NCI-H774 (cell line): ENCODE results near the gene MMP7.
"Not testable (repeated sequence)": the region's sequence is repeated elsewhere in the genome, so short reads cannot be mapped to it uniquely, and the experiment has no call there.

ENCODE experiments used
- DNase-seq: peaks from one replicate; lab custom pipeline; 2025; lab: John Stamatoyannopoulos, UW

Gene MMP7

DNA sequence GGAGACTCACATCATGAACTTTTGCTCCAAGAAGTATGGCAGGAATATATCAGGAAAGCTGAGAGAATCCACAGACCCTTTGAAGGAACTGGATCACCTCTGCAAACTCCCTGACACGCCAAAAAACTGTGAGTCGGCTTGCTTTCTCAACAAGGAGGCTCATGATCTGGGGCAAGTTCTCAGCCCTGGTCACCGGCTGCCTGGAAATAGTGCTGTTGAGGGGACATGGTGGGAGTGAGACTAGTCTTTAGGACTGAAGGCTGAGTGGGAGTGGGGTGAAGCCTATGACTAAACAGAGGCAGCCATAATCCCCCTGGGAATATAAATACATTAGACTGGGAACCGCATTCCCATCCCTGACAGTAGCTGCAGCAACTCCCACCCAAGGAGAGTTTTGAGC is 8.4 kb upstream of the MMP7 start:
- DNase-seq, result no peak

- DNase-seq, result no peak
These were observed 3.8 kb upstream of the MMP7 start for GRCh38 chr11:102534261-102534872.

GRCh38 chr11:102528618-102529017 is 1.9 kb downstream of the MMP7 start:
- DNase-seq, result no peak

DNA sequence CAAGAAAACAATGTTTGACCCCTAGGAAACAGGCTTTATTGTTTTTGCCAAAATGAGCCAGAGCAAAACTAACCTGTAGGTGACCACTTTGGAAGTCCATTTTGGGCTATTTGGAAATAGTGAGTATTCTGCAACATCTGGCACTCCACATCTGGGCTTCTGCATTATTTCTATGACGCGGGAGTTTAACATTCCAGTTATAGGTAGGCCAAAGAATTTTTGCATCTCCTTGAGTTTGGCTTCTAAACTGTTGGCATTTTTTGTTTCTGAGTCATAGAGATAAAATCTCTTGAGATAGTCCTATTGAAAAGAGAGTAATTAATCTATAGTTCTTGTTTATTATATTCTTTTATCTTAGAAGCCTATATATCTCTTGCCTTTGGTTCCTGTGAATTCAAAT is 2.9 kb downstream of the MMP7 start:
- DNase-seq, result no peak

- DNase-seq, result no peak
These were observed 3.5 kb downstream of the MMP7 start for GRCh38 chr11:102527041-102527440.

- DNase-seq, result no peak
These were observed 6.7 kb downstream of the MMP7 start for GRCh38 chr11:102523887-102524286.

DNA sequence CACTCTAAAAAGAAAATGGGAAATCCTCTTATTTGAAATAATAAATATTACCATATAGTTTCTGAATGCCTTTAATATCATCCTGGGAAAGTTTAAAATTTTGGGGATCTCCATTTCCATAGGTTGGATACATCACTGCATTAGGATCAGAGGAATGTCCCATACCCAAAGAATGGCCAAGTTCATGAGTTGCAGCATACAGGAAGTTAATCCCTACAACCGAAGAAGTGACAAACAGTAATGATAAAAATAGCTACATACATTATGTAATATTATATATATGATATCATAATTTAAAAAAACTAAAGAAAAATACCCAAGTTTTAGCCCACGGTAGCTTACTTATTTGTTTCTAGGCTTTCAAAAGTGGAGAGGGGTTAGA is 7.4 kb downstream of the MMP7 start:
- no peak for DNase-seq

GRCh38 chr11:102522312-102523188 is 8.0 kb downstream of the MMP7 start:
- no peak for DNase-seq

GRCh38 chr11:102521121-102521520 is 9.4 kb downstream of the MMP7 start:
- DNase-seq, result no peak

DNA sequence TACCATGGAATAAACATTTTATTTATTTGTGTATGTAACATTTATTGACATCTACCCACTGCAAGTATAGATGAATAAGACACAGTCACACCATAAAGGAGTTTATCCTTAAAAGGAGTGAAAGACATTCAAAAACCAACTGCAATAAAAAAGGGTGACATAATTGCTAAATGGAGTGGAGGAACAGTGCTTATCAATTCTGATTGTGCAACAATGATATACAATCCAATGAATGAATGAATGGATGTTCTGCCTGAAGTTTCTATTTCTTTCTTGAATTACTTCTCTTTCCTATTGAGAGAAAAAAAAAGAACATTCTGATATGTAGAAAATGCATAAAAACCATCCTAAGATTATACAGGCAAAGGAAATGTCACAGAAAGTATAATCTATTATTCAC is 10.0 kb downstream of the MMP7 start:
- no peak for DNase-seq

- no peak for DNase-seq
These were observed 12.1 kb downstream of the MMP7 start for GRCh38 chr11:102518296-102519094.

- no peak for DNase-seq
These were observed 12.9 kb downstream of the MMP7 start for GRCh38 chr11:102517670-102518069.

DNA sequence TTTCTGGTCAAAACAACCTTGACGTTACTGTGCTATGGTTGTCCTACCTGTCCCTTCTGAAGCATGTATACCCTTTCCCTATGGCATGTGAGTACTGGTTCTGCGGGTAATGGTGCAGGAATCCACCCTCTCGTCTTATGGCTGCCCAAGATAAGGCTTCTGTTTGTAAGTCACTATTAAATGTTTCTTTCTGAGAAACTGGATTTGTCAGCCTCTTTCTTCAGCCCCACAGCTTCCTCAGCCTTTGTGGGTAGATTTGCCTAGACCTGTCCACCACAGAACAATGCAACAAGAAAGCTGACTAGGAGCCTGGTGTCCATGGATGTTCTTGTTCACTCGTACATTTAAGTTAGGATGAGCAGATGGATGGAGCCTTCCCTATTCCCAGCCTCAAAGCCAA is 14.4 kb downstream of the MMP7 start:
- DNase-seq, result no peak

DNA sequence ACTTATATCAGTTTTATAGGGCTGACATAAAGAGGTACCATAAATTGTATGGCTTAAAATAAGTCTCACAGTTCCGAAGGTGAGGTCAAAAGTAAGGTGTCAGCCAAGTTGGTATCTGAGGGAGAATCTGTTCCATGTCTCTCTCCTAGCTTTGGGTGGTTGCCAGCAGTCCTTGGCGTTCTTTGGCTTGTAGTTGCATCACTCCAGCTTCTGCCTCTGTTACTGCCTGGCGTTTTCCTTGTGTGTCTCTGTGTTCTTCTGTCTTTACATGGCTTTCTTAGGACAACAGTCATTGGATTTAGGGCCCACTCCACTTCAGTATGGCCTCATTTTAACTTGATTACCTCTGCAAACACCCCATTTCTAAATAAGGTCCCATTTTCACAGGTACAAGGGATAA is 16.7 kb downstream of the MMP7 start:
- no peak for DNase-seq

DNA sequence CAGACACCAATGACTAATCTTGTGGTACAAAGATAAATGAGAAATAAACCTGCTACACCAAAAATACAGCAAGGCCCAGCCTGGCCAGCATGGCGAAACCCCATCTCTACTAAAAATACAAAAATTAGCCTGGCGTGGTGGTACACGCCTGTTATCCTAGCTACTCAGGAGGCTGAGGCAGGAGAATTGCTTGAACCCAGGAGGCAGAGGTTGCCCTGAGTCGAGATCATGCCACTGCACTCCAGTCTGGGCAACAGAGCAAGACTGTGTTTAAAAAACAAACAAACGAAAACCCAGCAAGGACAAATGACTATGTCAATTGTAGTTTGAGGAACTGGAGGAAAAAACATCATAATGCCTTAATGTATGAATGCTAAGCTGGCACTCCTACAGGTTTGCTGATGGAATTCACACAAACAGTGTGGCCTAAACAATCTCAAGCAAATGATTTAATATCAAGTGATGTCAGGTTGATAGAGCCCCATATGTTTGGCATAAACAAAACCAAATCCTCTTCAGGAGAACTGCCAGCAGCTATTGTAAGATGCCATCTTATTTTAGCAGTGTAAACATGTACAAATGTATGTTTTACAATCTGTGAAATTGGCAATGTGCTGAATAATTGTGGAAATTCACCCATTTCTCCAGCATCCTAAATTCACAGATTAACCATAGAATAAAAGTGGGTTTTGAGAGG is 20.0 kb downstream of the MMP7 start:
- DNase-seq, result no peak

DNA sequence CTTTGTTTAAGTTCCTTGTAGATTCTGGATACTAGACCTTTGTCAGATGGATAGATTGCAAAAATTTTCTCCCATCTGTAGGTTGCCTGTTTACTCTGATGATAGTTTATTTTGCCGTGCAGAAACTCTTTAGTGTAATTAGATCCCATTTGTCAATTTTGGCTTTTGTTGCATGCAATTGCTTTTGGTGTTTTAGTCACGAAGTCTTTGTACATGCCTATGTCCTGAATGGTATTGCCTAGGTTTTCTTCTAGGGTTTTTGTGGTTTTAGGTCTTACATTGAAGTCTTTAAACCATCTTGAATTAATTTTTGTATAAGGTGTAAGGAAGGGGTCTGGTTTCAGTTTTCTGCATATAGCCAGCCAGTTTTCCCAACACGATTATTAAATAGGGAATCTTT is 27.7 kb downstream of the MMP7 start:
- DNase-seq, result not testable (repeated sequence)

DNA sequence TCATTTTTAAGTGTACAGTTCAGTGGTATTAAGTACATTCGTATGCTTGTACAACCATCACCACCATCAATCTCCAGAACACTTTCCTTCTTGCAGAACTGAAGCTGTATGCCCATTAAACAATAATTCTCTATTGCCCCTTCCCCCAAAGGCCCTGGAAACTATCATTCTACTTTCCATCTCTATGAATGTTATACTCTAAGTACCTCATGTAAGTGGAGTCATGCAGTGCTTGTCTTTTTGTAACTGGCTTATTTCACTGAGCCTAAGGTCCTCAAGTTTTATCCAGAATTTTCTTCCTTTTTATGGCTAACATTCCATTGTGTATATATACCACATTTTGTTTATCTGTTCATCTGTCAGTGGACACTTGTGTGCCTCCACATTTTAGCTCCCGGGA is 29.7 kb downstream of the MMP7 start:
- DNase-seq, result no peak

DNA sequence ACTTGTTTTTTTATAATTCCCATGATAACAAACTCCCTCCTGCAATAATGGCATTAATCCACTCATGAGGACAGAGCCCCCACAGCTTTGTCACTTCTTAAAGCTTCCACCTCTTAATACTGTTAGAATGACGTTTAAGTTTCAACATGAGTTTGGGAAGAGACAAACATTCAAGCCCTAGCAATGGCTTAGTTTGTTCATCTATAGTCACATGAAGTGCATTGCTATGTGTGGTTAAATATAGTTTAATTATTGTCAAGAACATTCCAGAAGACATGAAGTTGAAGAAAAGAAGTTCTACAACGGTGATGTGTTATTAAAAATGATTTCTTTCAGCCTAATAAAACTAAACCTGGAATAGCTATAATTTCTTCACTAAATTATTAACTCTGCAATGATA is 30.6 kb downstream of the MMP7 start:
- DNase-seq, result no peak

DNA sequence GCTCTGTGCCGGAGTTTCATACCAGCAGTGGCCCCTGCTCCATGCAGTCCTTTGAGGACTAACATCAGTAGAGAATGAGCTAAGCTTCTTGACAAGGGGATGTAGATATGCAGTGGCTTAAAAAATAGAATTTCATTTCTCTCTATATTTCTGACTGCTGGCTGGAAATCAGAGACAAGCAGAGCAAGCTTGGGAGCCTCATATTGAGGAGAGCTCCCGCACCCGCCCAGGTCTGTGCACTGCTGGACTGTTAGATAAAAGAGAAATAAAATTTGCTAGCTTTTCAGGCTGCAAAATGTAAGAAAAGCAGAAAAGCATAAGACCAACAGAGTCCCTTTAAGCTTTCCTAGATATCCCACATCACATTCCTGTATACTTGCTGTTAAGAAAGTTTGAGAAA is 31.4 kb downstream of the MMP7 start:
- DNase-seq, result no peak

- no peak for DNase-seq
These were observed 33.5 kb downstream of the MMP7 start for GRCh38 chr11:102497061-102497460.

GRCh38 chr11:102495161-102496042 is 35.1 kb downstream of the MMP7 start:
- DNase-seq, result peak; percentile 76
